ENCODE data around the gene AP4S1.
"Not testable (repeated sequence)": the region's sequence is repeated elsewhere in the genome, so short reads cannot be mapped to it uniquely, and the experiment has no call there.

AP4S1 gene

GRCh38 chr14:31062908-31063307 is 37.5 kb downstream of the AP4S1 start:
- not testable (repeated sequence) for H3K4me3 ChIP-seq (ENCODE audit: low read length); H3K9me3 ChIP-seq (ENCODE audit: control insufficient read depth, insufficient read depth, low read length); DNase-seq (ENCODE audit: low read depth, low spot score); H3K4me1 ChIP-seq (ENCODE audit: control insufficient read depth, insufficient read depth, low read length); H3K27ac ChIP-seq (ENCODE audit: low read length); H3K27me3 ChIP-seq (ENCODE audit: control insufficient read depth, insufficient read depth, low read length); H3K36me3 ChIP-seq (ENCODE audit: control insufficient read depth, insufficient read depth, low read length)
- no CpG with 5 or more reads among the region's 8 CpGs for WGBS (ENCODE audit: insufficient coverage, insufficient read length)

- Histone ChIP-seq H3K27ac (ENCODE audit: low read length) (no peak overlapping the region), H3K4me3 (ENCODE audit: low read length) (no peak overlapping the region)
- WGBS (ENCODE audit: insufficient coverage, insufficient read length): no CpG with 5 or more reads among the region's 1 CpG
Observed at GRCh38 chr14:31068235-31068634, 42.8 kb downstream of the AP4S1 start.

DNA sequence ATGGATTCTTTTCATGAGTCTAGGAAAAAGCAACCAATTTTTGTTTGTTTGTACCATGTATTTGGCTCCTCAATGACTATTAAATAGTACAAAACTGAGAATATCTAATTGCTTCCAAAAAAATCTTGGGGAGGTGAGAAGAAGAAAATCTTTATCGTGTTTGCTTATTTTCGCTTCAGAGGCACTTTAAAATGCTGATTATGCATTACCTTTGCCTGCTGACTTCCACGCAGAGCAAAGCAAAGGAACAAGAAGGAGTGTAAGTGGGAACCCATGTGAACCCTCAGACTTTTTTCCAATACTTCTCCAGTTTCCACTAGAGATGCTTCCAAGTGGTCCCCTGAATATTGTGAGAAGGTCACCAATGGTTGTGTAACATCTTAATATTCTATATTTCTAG is 43.9 kb downstream of the AP4S1 start:
- Histone ChIP-seq H3K27me3 (ENCODE audit: control insufficient read depth, insufficient read depth, low read length) (no peaks in the 10 kb centered on the region), H3K4me3 (ENCODE audit: low read length) (no peak overlapping the region), H3K36me3 (ENCODE audit: control insufficient read depth, insufficient read depth, low read length) (no peaks in the 10 kb centered on the region), H3K4me1 (ENCODE audit: control insufficient read depth, insufficient read depth, low read length) (no peaks in the 10 kb centered on the region), H3K27ac (ENCODE audit: low read length) (no peak overlapping the region), H3K9me3 (ENCODE audit: control insufficient read depth, insufficient read depth, low read length) (no peaks in the 10 kb centered on the region)
- WGBS (ENCODE audit: insufficient coverage, insufficient read length): no CpG with 5 or more reads among the region's 3 CpGs
- DNase-seq (ENCODE audit: low read depth, low spot score): no peak

More at GRCh38 chr14:31068235-31068634, 42.8 kb downstream of the AP4S1 start:
- Histone ChIP-seq H3K9me3 (ENCODE audit: control insufficient read depth, insufficient read depth, low read length) (no peaks in the 10 kb centered on the region), H3K36me3 (ENCODE audit: control insufficient read depth, insufficient read depth, low read length) (no peaks in the 10 kb centered on the region), H3K27me3 (ENCODE audit: control insufficient read depth, insufficient read depth, low read length) (no peaks in the 10 kb centered on the region), H3K4me1 (ENCODE audit: control insufficient read depth, insufficient read depth, low read length) (no peaks in the 10 kb centered on the region)
- no peak for DNase-seq (ENCODE audit: low read depth, low spot score)

DNA sequence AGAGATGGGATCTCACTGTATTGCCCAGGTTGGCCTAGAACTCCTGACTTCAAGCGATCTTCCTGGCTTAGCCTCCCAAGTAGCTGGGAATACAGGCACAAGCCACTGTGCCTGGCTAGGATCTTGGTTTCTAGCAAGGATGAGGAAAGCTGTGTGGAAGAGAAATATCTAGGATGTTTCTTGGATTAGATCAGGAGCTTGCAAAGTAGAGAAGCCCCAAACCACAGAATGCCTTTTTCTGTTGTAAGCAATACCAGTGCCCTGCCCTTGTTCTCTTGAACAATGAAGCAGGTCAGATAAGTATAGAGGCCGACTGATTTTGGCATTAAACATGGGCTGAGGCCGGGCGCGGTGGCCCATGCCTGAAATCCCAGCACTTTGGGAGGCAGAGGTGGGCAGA is 45.0 kb downstream of the AP4S1 start:
- no CpG with 5 or more reads among the region's 5 CpGs for WGBS (ENCODE audit: insufficient coverage, insufficient read length)
- DNase-seq (ENCODE audit: low read depth, low spot score): no peak
- no peaks in the 10 kb centered on the region for H3K27me3 ChIP-seq (ENCODE audit: control insufficient read depth, insufficient read depth, low read length)
- H3K4me3 ChIP-seq (ENCODE audit: low read length): no peak overlapping the region
- no peaks in the 10 kb centered on the region for H3K4me1 ChIP-seq (ENCODE audit: control insufficient read depth, insufficient read depth, low read length)
- H3K27ac ChIP-seq (ENCODE audit: low read length): no peak overlapping the region
- no peaks in the 10 kb centered on the region for H3K36me3 ChIP-seq (ENCODE audit: control insufficient read depth, insufficient read depth, low read length)
- no peaks in the 10 kb centered on the region for H3K9me3 ChIP-seq (ENCODE audit: control insufficient read depth, insufficient read depth, low read length)

- no CpG with 5 or more reads among the region's 2 CpGs for WGBS (ENCODE audit: insufficient coverage, insufficient read length)
- Histone ChIP-seq H3K4me1 (ENCODE audit: control insufficient read depth, insufficient read depth, low read length) (no peaks in the 10 kb centered on the region), H3K4me3 (ENCODE audit: low read length) (no peak overlapping the region), H3K9me3 (ENCODE audit: control insufficient read depth, insufficient read depth, low read length) (no peaks in the 10 kb centered on the region), H3K27ac (ENCODE audit: low read length) (no peak overlapping the region), H3K36me3 (ENCODE audit: control insufficient read depth, insufficient read depth, low read length) (no peaks in the 10 kb centered on the region), H3K27me3 (ENCODE audit: control insufficient read depth, insufficient read depth, low read length) (no peaks in the 10 kb centered on the region)
- DNase-seq (ENCODE audit: low read depth, low spot score): no peak
Observed at GRCh38 chr14:31071151-31071550, 45.7 kb downstream of the AP4S1 start.

DNA sequence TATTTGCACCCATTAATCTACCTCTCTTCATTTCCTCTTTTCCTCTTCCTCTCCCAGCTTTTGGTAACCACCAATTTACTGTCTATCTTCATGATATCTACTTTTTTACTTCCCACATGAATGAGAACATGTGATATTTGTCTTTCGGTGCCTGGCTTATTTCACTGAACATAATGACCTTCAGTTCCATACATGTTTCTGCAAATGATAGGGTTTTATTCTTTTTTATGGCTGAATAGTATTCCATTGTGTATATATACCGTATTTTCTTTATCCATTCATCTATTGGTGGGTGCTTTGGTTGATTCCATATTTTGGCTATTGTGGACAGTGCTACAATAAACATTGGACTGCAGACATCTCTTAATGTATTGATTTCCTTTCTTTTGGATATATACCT is 49.7 kb downstream of the AP4S1 start:
- Histone ChIP-seq H3K4me3 (ENCODE audit: low read length) (no peak overlapping the region), H3K27ac (ENCODE audit: low read length) (no peak overlapping the region), H3K36me3 (ENCODE audit: control insufficient read depth, insufficient read depth, low read length) (no peaks in the 10 kb centered on the region), H3K9me3 (ENCODE audit: control insufficient read depth, insufficient read depth, low read length) (no peaks in the 10 kb centered on the region), H3K4me1 (ENCODE audit: control insufficient read depth, insufficient read depth, low read length) (no peaks in the 10 kb centered on the region), H3K27me3 (ENCODE audit: control insufficient read depth, insufficient read depth, low read length) (no peaks in the 10 kb centered on the region)
- no peak for DNase-seq (ENCODE audit: low read depth, low spot score)
- no CpG with 5 or more reads among the region's 2 CpGs for WGBS (ENCODE audit: insufficient coverage, insufficient read length)

DNA sequence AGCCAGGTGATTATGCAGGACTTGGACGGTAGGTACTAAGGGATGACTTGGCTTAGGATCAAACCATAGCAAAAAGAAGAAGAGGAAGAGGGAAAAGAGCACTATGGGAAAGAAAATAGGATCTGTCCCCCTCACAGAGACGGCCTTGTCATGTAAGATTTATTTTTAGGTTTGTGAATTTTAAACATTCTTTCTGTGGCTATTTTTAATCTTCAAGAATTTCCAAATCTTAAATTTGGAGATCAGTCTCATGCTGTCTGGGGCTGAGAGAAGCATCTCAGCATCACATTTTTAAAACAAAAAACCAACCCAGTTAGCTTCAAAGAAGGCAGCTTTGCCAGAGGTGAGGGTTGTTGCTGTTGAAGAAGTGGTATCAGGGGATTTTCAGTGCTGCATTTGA is 53.3 kb downstream of the AP4S1 start:
- Histone ChIP-seq H3K9me3 (ENCODE audit: control insufficient read depth, insufficient read depth, low read length) (no peaks in the 10 kb centered on the region), H3K27ac (ENCODE audit: low read length) (no peak overlapping the region), H3K4me3 (ENCODE audit: low read length) (no peak overlapping the region), H3K36me3 (ENCODE audit: control insufficient read depth, insufficient read depth, low read length) (no peaks in the 10 kb centered on the region), H3K27me3 (ENCODE audit: control insufficient read depth, insufficient read depth, low read length) (no peaks in the 10 kb centered on the region), H3K4me1 (ENCODE audit: control insufficient read depth, insufficient read depth, low read length) (no peaks in the 10 kb centered on the region)
- no CpG with 5 or more reads among the region's 2 CpGs for WGBS (ENCODE audit: insufficient coverage, insufficient read length)
- DNase-seq (ENCODE audit: low read depth, low spot score): no peak

- Histone ChIP-seq H3K36me3 (ENCODE audit: control insufficient read depth, insufficient read depth, low read length) (no peaks in the 10 kb centered on the region), H3K27ac (ENCODE audit: low read length) (no peak overlapping the region), H3K27me3 (ENCODE audit: control insufficient read depth, insufficient read depth, low read length) (no peaks in the 10 kb centered on the region), H3K9me3 (ENCODE audit: control insufficient read depth, insufficient read depth, low read length) (no peaks in the 10 kb centered on the region), H3K4me1 (ENCODE audit: control insufficient read depth, insufficient read depth, low read length) (no peaks in the 10 kb centered on the region), H3K4me3 (ENCODE audit: low read length) (no peak overlapping the region)
- no peak for DNase-seq (ENCODE audit: low read depth, low spot score)
- no CpG with 5 or more reads among the region's 3 CpGs for WGBS (ENCODE audit: insufficient coverage, insufficient read length)
Observed at GRCh38 chr14:31080056-31080455, 54.6 kb downstream of the AP4S1 start.

DNA sequence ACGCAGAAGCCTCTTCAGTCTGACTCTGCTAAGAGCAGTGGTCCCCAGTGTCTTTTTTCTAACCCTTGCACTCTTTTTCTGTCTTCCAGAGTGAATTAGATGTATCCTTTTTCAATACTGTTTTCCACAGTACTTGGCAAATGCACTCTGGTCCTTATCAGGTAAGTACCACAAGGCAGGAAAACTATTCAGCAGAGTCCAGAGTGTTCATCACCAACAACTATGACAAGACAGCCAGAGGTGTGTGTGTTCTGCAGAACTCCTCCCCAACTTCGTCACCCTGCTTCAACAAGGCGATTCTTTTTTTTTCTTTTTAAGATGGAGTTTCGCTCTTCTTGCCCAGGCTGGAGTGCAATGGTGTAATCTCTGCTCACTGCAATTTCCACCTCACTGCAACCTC is 55.0 kb downstream of the AP4S1 start:
- Histone ChIP-seq H3K27me3 (ENCODE audit: control insufficient read depth, insufficient read depth, low read length) (no peaks in the 10 kb centered on the region), H3K9me3 (ENCODE audit: control insufficient read depth, insufficient read depth, low read length) (no peaks in the 10 kb centered on the region), H3K27ac (ENCODE audit: low read length) (no peak overlapping the region), H3K36me3 (ENCODE audit: control insufficient read depth, insufficient read depth, low read length) (no peaks in the 10 kb centered on the region), H3K4me3 (ENCODE audit: low read length) (no peak overlapping the region), H3K4me1 (ENCODE audit: control insufficient read depth, insufficient read depth, low read length) (no peaks in the 10 kb centered on the region)
- no peak for DNase-seq (ENCODE audit: low read depth, low spot score)
- WGBS (ENCODE audit: insufficient coverage, insufficient read length): no CpG with 5 or more reads among the region's 4 CpGs

GRCh38 chr14:31083781-31084180 is 58.3 kb downstream of the AP4S1 start:
- no CpG with 5 or more reads among the region's 3 CpGs for WGBS (ENCODE audit: insufficient coverage, insufficient read length)
- Histone ChIP-seq H3K36me3 (ENCODE audit: control insufficient read depth, insufficient read depth, low read length) (no peaks in the 10 kb centered on the region), H3K4me1 (ENCODE audit: control insufficient read depth, insufficient read depth, low read length) (no peaks in the 10 kb centered on the region), H3K27me3 (ENCODE audit: control insufficient read depth, insufficient read depth, low read length) (no peaks in the 10 kb centered on the region), H3K4me3 (ENCODE audit: low read length) (no peak overlapping the region), H3K9me3 (ENCODE audit: control insufficient read depth, insufficient read depth, low read length) (no peaks in the 10 kb centered on the region), H3K27ac (ENCODE audit: low read length) (no peak overlapping the region)
- no peak for DNase-seq (ENCODE audit: low read depth, low spot score)

- no CpG with 5 or more reads among the region's 5 CpGs for WGBS (ENCODE audit: insufficient coverage, insufficient read length)
- Histone ChIP-seq H3K9me3 (ENCODE audit: control insufficient read depth, insufficient read depth, low read length) (no peaks in the 10 kb centered on the region), H3K27me3 (ENCODE audit: control insufficient read depth, insufficient read depth, low read length) (no peaks in the 10 kb centered on the region), H3K4me3 (ENCODE audit: low read length) (no peak overlapping the region), H3K4me1 (ENCODE audit: control insufficient read depth, insufficient read depth, low read length) (no peaks in the 10 kb centered on the region), H3K27ac (ENCODE audit: low read length) (no peak overlapping the region), H3K36me3 (ENCODE audit: control insufficient read depth, insufficient read depth, low read length) (no peaks in the 10 kb centered on the region)
- no peak for DNase-seq (ENCODE audit: low read depth, low spot score)
Observed at GRCh38 chr14:31084385-31084784, 58.9 kb downstream of the AP4S1 start.

Data from iPS DF 6.9 (cell line).